Kasumi-1 (cell line): ENCODE data around the gene GLB1L.

Experiments used
- DNase-seq, 2 experiments: peaks; one replicate each; lab custom pipeline; 2025; lab: John Stamatoyannopoulos, UW

The GLB1L gene

DNA sequence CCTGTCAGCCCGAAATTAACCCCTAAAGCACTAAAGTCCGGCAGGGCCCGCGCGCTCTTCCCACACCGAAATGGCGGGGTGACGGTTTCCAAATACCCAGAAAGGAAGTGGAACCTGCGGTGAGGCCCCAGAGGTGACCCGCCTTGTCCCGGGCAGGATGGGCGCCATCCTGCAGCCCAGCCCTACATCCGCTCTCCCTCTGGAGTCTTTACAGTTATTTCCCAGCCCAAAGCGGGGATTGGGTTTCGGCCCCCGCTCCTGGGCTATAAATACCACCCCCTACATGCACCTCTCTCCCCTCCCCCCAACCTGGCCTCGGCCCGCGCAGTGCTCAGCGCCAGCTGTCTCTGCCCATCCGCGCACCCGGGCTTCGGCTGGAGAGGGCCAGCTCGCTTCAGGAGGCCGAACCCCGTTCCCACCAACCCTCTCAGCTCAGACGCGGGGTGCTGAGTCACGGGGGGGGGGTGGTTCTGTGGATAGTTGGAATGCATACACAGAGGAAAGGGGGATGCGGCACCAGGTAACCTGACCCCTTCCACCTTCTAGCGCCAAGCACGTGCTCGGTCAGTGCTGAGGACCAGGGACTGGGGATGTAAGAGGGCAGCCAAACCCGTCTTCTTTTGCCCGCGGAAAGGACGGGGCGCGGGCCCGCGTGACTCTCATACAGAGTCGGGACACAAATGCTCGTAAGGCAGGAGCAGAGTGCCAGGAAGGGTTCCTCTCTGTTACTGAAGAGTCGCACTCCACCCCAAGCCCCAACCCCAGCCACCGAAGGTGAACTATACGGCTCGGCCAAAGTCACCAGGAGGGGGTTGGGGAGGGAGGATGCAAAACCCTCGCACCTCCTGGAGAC lies 7.9 kb upstream of the GLB1L start, which contains the start of gene TUBA4B:
TSS of gene TUBA4B (plus strand) at position 344 of the 853 bp plus-strand sequence. CDS start at position 509, 165 bp downstream.
- DNase-seq: peak in 1 of 2 experiments; percentile 1

DNA sequence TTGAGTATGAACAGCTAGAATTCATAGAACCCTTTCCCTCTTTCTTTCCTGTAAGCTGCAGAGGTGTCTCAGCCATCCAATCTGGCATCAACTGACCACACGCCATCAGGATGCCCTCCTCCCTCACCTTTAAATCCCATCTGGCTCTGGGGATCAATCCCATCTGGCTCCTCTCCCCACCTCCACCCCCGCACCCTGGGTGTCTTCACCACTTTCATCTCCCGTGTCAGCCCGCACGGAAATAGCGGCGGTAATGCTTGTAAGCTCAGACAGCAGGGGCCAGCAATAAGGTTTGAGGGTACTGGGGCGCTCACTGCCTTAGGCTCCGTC lies 7.3 kb upstream of the GLB1L start:
- no peak for DNase-seq

DNA sequence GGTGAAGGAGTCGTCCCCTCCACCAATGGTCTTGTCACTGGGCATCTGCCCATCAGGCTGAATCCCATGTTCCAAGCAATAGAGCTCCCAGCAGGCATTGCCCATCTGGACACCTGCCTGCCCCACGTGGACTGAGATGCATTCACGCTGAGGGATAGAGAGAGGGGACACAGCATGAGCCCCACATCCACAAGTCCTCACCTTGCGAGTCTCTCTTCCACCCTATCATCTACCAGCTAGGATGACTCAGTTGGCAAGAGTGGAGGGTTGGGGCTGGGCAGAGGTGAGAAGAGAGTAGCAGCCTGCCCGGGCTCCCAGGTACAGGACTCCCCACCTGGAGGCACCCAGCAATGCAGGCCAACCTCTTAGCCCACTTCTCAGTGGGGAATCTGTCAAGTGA lies 6.8 kb upstream of the GLB1L start:
- DNase-seq: no peak

DNA sequence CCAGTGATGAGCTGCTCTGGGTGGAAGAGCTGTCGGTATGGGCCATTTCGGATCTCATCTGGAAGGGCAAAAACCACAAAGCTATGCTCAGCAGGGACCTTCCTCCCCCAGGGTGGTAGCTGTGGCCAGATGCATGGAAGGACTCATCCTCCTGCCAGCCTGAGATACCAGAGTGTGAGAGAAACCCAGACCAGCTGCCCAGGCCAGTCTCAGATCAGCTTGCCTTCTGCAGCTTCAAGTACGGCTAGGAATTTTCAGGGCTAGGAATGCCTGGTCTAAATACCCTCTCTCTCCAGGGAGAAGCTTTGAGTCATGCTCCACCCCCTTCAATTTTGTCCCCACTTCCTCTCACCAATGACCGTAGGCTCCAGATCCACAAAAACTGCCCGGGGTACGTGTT lies 6.4 kb upstream of the GLB1L start:
- DNase-seq: no peak

DNA sequence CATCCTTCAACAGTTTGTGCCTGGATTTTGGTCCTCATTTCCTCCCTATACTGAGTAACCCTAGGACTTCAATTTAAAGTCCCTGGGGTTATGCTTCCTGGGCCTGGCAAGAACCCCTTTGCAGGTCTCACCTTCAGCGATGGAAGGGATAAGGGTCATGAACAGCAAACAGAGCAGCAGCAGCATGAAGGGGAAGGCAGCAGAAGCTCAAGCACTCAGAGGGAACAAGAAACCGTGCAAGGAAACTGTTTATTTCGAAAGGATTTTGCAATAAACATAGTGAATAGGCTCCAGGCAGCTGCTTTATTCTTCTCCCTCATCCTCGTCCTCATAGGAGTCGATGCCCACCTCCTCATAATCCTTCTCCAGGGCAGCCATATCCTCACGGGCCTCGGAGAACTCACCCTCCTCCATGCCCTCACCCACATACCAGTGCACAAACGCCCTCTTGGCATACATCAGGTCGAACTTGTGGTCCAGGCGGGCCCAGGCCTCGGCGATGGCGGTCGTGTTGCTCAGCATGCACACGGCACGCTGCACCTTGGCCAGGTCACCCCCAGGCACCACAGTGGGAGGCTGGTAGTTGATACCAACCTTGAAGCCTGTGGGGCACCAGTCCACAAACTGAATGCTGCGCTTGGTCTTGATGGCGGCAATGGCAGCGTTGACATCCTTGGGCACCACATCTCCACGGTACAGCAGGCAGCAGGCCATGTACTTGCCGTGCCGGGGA lies 5.0 kb upstream of the GLB1L start:
- peak in 1 of 2 experiments; percentile 21 for DNase-seq

DNA sequence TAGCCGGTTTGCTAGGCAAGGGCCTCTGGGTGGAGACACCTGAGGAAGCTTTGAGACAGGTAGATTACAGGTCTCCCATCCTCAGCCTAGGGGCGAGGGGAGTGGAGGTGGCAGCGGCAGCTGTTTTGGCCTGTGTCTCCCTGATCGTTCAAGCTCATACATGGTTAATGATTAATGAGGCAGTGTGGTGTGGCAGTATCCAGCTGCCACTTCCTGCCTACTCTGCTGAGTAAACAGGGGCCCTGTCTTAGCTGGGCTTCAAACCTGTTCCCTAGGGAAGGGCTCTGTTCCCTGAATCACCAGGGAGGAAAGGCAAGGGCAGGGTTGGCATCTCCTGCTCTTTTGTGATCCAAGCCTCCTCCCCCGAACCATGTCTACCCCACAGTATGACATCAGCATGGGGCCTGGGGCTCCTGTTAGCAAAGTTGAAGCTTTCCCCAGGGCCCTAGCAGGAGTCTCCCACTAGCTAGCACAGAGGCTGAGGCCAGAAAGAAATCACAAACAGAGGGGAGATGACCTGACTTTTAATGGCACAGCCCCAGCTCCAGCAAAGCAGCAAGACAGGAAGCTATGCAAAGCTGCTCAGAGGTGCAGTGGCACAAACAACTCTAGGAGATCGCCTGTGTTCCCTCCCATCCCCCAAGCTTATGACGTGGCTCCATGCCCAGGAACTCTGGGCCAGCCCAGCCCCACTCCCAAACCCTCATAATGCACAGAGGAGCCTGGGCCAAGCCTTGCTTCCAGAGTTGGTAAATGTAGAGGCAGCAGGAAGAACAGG lies 4.1 kb upstream of the GLB1L start:
- DNase-seq: peak; percentile 63 to 67

DNA sequence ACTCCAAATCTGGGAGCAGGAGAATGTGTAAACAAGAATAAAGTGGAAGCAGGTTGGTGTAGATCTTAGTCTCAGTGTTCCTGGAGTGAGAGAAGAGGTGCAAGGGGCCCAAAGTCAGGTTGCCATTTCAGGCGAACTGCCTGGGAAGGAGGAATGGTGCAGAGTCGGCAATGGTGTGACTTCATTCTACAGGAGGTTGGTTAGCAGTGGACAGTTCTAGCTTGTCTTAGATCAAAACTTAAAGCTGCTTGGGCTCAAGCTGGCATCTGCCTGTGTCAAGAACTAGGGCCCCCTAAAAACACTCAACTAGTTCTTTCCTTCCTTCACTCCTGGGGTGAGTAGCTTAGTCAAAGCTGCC lies 3.6 kb upstream of the GLB1L start:
- no peak for DNase-seq

DNA sequence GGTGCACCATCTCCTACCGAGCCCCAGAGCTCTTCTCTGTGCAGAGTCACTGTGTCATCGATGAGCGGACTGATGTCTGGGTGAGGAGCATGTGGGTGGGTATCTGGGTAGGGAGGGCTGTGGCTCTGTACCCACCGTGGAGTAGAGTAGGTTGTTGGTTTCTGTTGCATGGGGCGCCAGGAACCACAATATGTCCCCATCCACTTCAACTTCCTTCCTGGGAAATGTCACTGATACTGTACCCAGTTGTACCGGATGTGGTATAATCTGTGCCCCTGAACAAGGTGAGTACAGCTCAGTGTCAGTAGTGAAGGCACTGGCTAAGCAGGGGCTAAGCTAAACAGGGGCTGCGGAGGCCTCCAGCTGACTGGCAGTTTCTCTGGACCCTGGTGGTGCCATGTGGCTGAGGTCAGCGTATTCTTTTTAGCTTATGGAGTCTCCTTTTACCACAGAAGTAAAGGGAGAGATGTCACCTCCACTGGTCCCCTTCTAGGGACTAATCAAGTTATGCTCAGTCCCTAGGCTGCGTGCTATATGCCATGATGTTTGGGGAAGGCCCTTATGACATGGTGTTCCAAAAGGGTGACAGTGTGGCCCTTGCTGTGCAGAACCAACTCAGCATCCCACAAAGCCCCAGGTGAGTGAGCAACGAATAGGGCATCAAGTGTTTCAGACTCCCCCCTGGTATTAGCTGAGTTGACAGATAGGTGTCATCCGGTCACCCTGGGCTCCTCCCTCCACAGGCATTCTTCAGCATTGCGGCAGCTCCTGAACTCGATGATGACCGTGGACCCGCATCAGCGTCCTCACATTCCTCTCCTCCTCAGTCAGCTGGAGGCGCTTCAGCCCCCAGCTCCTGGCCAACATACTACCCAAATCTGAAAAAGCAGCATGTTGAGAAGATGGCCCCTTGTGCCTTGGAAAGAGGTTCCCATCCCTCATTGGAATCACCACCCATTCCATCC lies 2.7 kb upstream of the GLB1L start:
- DNase-seq: peak; percentile 11 to 42

DNA sequence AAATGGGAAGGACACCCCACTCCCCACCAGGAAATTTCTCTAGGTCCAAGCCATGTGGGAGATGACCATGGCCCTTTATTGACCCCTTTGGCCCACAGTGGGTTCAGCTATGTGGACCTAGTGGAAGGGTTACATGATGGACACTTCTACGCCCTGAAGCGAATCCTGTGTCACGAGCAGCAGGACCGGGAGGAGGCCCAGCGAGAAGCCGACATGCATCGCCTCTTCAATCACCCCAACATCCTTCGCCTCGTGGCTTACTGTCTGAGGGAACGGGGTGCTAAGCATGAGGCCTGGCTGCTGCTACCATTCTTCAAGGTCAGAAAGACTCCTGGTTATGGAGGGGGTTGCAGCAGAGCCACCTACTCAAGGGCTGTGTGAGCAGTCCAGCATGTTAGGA lies 1.3 kb upstream of the GLB1L start:
- no peak for DNase-seq

DNA sequence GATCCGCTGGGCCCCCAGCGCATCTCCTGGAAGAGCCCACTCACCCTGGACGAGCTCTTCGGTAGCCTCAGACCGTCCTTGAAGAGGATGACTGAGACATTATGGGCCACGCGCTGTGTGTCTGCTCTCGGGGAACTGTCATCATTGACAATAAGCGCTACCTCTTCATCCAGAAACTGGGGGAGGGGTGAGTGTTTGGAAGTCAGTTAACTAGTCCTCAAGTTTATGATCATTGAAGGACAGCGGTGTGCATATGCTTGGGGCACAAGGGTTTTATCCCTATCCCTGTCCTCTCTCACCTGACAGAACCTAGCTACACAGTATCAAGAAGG lies 621 bp upstream of the GLB1L start:
- DNase-seq: no peak

DNA sequence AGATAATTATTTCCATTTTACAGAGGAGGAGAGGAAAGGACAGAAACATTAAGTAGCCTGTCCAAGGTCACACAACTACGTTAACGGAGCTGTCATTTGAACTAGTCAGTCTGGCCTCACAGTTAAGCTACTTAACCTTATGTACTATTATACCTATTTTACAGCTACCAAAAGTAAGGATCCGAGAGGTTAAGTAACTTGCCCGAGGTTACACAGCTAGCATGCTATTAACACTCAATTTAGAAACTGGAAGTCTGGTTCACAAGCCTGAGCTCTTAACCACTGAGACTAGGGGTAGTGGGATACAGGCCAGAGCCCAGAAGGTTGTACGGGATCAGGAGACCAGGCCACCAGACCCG lies 476 bp downstream of the GLB1L start:
- DNase-seq: no peak

DNA sequence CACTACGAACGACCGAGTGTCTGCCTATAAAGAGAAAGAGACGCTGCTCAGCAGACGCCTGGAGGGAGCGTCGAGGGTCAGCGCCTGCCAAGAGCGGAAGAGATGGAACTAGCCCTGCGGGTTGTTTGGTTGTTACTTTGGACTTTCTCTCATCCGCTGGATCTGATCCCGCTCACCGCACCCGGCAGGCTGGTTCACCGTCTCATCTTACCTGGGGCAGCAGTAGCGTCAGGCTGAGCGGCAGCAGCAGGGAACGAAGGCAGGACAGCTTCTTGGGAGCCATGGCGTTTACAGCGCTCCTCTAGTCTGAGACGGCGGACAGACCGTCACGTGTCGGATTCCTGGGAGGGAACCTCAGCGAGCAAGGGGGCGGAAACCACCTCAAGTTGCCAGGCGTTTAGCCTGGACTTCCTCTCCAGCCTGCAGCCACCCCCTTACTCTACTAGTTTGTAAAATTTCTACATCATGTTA lies 1.9 kb downstream of the GLB1L start:
- no peak for DNase-seq

DNA sequence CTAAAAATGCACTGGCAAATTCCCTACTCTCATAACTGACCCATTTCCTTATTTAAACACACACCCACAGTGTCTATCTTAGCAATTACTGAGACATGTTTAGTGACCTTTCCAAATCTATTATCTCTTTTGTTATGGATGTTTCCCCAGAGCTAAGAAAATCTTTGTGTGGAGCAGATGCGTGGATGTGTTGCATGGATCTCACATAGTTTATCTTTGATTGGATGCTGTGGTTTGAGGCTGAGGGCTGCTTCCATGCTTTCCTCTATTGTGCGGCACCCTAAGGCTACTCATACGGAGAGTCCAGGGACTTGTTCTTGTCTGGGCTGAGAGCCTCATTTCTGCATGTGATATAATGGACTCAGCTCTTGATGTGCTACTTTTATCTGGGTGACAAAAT lies 10.9 kb downstream of the GLB1L start:
- DNase-seq: no peak

DNA sequence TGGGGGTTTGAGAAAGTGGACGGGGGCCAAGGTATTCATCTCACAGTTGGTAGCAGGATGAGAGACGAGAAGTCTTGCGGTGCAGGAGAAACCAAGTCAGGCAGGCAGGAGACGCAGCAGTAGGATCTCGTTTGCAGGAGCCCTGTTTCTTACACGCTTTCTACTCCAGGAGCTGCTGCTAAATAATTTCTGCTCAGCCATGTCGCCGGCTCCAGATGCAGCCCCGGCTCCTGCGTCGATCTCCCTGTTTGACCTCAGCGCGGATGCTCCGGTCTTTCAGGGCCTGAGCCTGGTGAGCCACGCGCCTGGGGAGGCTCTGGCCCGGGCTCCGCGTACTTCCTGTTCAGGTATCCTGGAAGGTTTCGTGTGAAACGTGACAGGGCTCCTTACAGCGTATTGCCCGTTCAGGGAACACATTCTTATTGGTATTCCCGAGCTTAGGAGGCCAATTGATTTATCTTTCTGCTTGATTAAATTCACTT lies 15.1 kb downstream of the GLB1L start:
- peak; percentile 18 to 32 for DNase-seq

DNA sequence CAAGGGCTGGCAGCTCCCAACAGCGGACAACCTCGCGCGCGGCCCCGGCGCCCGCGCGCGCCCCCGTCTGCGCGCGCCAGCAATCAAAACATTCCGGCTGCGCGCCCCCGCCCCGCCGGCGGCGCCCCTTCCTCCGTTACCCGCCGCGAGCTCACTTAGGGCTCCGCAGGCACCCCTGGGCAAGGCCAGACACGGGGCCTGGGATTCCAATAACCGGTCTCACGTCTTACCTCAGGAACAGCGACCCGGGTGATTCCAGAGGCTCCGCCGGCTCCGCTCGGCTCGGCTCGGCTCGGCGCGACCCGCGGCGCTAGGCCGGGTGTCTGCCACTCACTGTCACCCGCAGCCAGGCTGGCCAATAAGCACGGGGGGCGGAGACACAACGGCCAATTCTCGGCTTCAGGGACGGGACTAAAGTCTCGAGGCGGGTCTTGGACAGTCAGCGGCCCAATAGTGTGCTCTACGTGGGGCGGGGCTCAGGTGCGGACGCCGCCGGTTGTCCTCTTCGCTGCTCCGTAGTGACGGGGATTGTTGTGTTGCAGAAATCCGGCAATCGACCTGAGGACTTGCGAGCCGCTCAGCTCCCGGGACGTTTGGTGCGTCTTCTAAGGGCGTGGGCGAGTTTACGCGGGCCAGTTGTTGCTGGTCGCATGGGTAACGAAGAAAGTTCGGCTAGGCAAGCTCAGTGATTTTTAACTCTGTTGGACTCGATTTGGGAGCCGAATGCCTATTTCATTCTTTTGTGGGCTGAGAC lies 15.8 kb downstream of the GLB1L start, which contains the start of the genes ANKZF1 and ATG9A:
TSS of gene ANKZF1 (plus strand) at position 502 of the 754 bp plus-strand sequence. CDS start 452 bp downstream, outside the sequence.
TSS of gene ATG9A (minus strand) at position 332 of the 754 bp plus-strand sequence. CDS start 1,612 bp downstream, outside the sequence.
- peak; percentile 87 to 90 for DNase-seq

DNA sequence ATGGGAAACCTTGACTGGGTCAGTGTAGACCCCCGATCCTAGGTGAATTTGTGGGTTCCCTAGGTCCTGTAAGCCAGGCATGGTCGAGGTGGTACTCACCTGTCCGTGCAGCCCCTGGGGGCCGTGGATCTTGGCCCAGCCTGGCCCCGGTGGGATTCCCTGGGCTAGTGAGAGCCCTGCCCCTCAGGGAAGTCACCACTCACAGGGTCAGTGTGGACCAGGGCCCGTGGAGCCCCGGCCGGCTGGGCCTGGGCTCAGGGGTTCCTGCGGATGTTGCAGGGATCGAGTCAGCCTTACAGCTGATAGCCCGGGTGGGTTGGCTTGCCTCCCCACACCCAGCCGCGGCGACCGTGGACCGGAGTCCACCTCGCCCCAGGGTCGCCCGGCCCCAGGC lies 16.3 kb downstream of the GLB1L start:
- DNase-seq: no peak

DNA sequence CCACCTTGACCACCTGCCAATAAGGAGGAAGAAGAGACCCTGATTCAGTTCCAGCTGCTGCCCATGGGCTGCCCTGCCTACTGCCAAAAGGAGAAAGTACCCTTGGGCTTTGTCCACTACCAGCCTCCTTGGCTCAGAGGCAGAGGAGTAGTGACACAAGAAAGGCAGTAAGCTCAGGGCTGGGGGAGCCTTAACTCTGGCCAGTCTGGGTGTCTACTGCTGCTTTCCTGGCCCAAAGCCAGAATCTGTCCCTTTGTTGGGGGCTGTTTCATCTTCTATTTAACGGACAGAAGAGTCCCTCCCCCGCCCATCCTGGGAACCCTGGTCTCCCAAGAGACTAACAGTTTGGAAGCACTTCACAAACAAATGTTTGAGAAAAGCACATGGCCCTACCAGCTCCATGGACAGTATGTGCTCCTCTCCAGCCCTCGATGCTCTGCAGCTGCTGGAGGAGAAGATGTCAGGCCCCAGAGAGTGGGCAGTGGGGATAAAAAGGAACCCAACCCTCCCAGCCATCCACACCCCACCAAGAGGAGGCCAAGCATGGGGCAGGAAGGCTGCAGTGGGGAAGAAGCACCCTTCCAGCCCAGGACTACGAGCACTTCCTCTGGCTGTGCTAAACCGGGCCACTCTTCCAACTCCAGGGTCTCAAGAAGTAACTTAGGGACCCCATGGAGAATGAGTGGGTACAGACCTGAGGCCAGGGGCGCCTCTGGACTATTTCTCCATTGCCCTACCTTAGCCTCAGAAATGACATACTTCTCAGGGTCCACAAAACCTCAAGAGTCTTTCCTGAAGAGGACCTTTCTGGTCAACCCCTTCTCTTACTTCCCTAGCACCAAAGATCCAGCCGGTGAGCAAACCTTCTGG lies 17.0 kb downstream of the GLB1L start:
- DNase-seq: peak in 1 of 2 experiments; percentile 4

DNA sequence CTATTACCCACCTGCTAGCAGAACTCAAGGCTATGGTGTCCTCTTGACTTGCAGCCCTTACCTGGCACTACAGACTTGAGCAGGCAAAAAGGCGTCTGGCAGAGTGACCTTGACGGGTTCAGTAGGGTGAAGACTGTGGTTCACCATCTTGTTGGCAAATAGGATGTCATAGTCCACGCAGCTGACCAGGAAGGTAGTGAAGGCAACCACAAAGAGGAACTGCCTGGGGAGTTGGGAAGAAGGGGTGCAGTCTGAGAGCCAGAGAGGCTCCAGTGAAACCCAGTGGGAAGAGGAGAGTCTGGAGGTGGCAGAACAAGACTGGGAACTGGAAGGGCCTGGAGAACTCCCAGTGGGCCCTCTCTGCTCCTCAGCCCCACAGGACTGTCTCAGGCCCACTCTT lies 19.9 kb downstream of the GLB1L start:
- no peak for DNase-seq

DNA sequence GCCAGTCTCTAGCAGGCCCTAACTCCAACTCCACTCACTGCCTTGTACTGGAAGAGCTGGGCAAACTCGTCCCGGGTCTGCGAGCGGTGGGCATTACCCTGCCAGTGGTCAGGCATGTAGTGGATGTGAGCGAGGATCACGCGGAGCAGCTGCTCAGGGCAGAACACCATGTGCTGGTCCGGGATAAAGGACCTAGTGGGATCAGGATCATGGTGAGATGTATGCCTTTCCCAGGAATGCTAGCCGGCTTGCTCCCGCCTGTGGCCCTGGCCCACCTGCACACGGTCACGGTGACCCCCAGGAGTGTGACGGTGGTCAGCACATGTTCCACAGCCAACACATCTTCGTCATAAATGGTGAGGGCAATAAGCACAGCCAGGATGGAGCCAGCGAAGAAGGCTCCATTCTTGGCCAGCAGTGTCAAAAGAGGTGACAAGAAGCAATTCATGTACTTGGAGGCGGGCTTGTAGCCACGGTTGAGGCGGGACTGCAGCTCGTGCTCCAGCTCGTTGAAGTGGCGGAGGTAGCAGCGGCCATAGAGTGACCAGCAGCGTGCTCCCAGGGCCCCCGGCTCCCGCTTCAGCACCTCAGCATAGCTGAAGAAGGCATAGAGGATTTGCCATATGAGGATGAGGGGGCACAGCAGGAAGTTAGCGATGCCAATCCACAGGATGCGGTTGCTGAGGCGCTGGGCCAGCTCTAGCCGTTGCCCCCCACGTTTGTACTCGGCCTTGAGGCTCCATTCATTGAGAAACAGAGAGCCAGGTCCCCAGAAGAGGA lies 21.2 kb downstream of the GLB1L start:
- DNase-seq: no peak
